Mesenchymal stem cell (in vitro differentiated cells and primary cell): ENCODE data around the gene PIAS4.
A peak's percentile ranks its signal among the peaks of the same experiment; 100 is the strongest.

Source experiments
- DNase-seq: peaks from one replicate; pipeline ENCODE4 v3.0.0-alpha.2; 2013
- H2AFZ ChIP-seq: one replicate; pipeline ENCODE4 v1.6.1; 2013; ENCODE audit warnings: low read depth, mild to moderate bottlenecking, control low read depth, inconsistent platforms, low read length, moderate library complexity
- H2AK5ac ChIP-seq: 2 replicates; pipeline ENCODE4 v1.6.1; 2013; ENCODE audit warnings: low read length, moderate library complexity, mild to moderate bottlenecking, inconsistent platforms; ENCODE audit not compliant: severe bottlenecking
- H2BK120ac ChIP-seq: one replicate; pipeline ENCODE4 v1.6.1; 2013; ENCODE audit warnings: low read depth, mild to moderate bottlenecking, inconsistent platforms, low read length, moderate library complexity
- H2BK12ac ChIP-seq, 2 experiments: one replicate each; pipeline ENCODE4 v1.6.1; 2013; ENCODE audit warnings: inconsistent platforms in 2 of 2, low read length in 2 of 2, mild to moderate bottlenecking in 2 of 2, moderate library complexity in 2 of 2, control low read depth in 1 of 2
- H2BK15ac ChIP-seq: one replicate; pipeline ENCODE4 v1.6.1; 2013; ENCODE audit warnings: mild to moderate bottlenecking, low read depth, inconsistent platforms; ENCODE audit not compliant: poor library complexity, severe bottlenecking
- H2BK5ac ChIP-seq: 2 replicates; pipeline ENCODE4 v1.6.1; 2013; ENCODE audit warnings: low read depth, mild to moderate bottlenecking, low read length, control low read depth, inconsistent platforms; ENCODE audit not compliant: poor library complexity, severe bottlenecking
- H3K14ac ChIP-seq, 2 experiments: one replicate each; pipeline ENCODE4 v1.6.1; 2013; ENCODE audit warnings: inconsistent platforms in 2 of 2, low read length in 2 of 2, control low read depth in 1 of 2, mild to moderate bottlenecking in 1 of 2, moderate library complexity in 1 of 2
- H3K18ac ChIP-seq, 2 experiments: one replicate each; pipeline ENCODE4 v1.6.1; 2013; ENCODE audit warnings: inconsistent platforms in 2 of 2, low read length in 2 of 2, control low read depth in 1 of 2, low read depth in 1 of 2, mild to moderate bottlenecking in 1 of 2
- H3K23ac ChIP-seq, 2 experiments: one replicate each; pipeline ENCODE4 v1.6.1; 2013; ENCODE audit warnings: inconsistent platforms in 2 of 2, low read length in 2 of 2, mild to moderate bottlenecking in 2 of 2, moderate library complexity in 2 of 2, control low read depth in 1 of 2
- H3K27ac ChIP-seq: 2 replicates; pipeline ENCODE4 v1.5.1; 2013; ENCODE audit warnings: mild to moderate bottlenecking, moderate library complexity, low read length, control low read depth, inconsistent platforms; ENCODE audit not compliant: poor library complexity, severe bottlenecking
- H3K27me3 ChIP-seq, 2 experiments: 2 replicates each; pipeline versions ENCODE4 v1.6.1 to v1.7.0; 2013; ENCODE audit warnings: low read length in 2 of 2, mild to moderate bottlenecking in 2 of 2, moderate library complexity in 2 of 2, control low read depth in 1 of 2, inconsistent platforms in 1 of 2; ENCODE audit not compliant: control insufficient read depth in 1 of 2, insufficient read depth in 1 of 2
- H3K36me3 ChIP-seq, 2 experiments: 2 replicates each; pipeline versions ENCODE4 v1.6.1 to v1.7.0; 2013; ENCODE audit warnings: low read length in 2 of 2, control low read depth in 1 of 2, inconsistent platforms in 1 of 2, low read depth in 1 of 2, mild to moderate bottlenecking in 1 of 2; ENCODE audit not compliant: insufficient read depth in 2 of 2, control insufficient read depth in 1 of 2
- H3K4ac ChIP-seq, 2 experiments: one replicate each; pipeline ENCODE4 v1.6.1; 2013; ENCODE audit warnings: inconsistent platforms in 2 of 2, low read length in 2 of 2, mild to moderate bottlenecking in 2 of 2, moderate library complexity in 2 of 2, control low read depth in 1 of 2, low read depth in 1 of 2
- H3K4me1 ChIP-seq: 2 replicates; pipeline ENCODE4 v1.6.1; 2013; ENCODE audit warnings: low read depth, low read length, control low read depth; ENCODE audit not compliant: control insufficient read depth, insufficient read depth
- H3K4me2 ChIP-seq: 2 replicates; pipeline ENCODE4 v1.6.1; 2013; ENCODE audit warnings: low read length, mild to moderate bottlenecking, inconsistent platforms; ENCODE audit not compliant: poor library complexity, severe bottlenecking
- H3K4me3 ChIP-seq, 2 experiments: 2 replicates each; pipeline versions ENCODE4 v1.5.1 to v1.7.0; 2013; ENCODE audit warnings: low read length in 2 of 2, mild to moderate bottlenecking in 2 of 2, control low read depth in 1 of 2, low read depth in 1 of 2; ENCODE audit not compliant: insufficient read depth in 1 of 2
- H3K79me1 ChIP-seq: replicated peaks from 2 replicates; pipeline ENCODE4 v1.6.1; 2013; ENCODE audit warnings: mild to moderate bottlenecking, control low read depth, low read length, inconsistent platforms; ENCODE audit not compliant: poor library complexity, severe bottlenecking
- H3K9ac ChIP-seq: 2 replicates; pipeline ENCODE4 v1.7.0; 2013; ENCODE audit warnings: mild to moderate bottlenecking, low read length, moderate library complexity
- H3K9me3 ChIP-seq: 2 replicates; pipeline ENCODE4 v1.7.0; 2013; ENCODE audit warnings: mild to moderate bottlenecking, low read length; ENCODE audit not compliant: control insufficient read depth
- H4K8ac ChIP-seq: one replicate; pipeline ENCODE4 v1.6.1; 2013; ENCODE audit warnings: inconsistent platforms, mild to moderate bottlenecking, low read length, moderate library complexity
- H4K91ac ChIP-seq: one replicate; pipeline ENCODE4 v1.6.1; 2013; ENCODE audit warnings: mild to moderate bottlenecking, low read length, inconsistent platforms
- WGBS: methylation state at CpG from one replicate; pipeline ENCODE4 v1.1.7; 2013; ENCODE audit warnings: mixed read lengths; 5-methylcytosine and 5-hydroxymethylcytosine counted together

PIAS4 gene

GRCh38 chr19:4045597-4046361 is 38.2 kb downstream of the PIAS4 start:
- H3K23ac ChIP-seq = no peak overlapping the region
- no peaks in the 10 kb centered on the region for H3K27me3 ChIP-seq
- no peak overlapping the region for H2AK5ac ChIP-seq
- H2BK120ac ChIP-seq = no peak overlapping the region
- no peak overlapping the region for H3K4me2 ChIP-seq
- H4K8ac ChIP-seq = no peak overlapping the region
- no peak overlapping the region for H3K4me3 ChIP-seq
- no peak overlapping the region for H4K91ac ChIP-seq
- H2AFZ ChIP-seq = no peak overlapping the region
- no peak overlapping the region for H3K4ac ChIP-seq
- no peak overlapping the region for H3K18ac ChIP-seq
- H3K27ac ChIP-seq = no peak overlapping the region
- no peak overlapping the region for H2BK5ac ChIP-seq
- H2BK12ac ChIP-seq = no peak overlapping the region
- WGBS = 97% methylated on average over 31 of the region's 32 CpGs
- peaks cover 47 to 78% of the 10 kb centered on the region in 2 experiments for H3K36me3 ChIP-seq
- peak overlapping the region; percentile 15 for H3K9ac ChIP-seq
- no peak for DNase-seq
- H3K79me1 ChIP-seq = peaks cover 15% of the 10 kb centered on the region
- no peak overlapping the region for H2BK15ac ChIP-seq
- H3K4me1 ChIP-seq = peaks cover 16% of the 10 kb centered on the region
- no peak overlapping the region for H3K14ac ChIP-seq
- no peaks in the 10 kb centered on the region for H3K9me3 ChIP-seq

- Histone ChIP-seq H2AFZ (no peak overlapping the region), H2BK12ac (no peak overlapping the region), H3K27ac (no peak overlapping the region), H2BK5ac (no peak overlapping the region), H3K23ac (no peak overlapping the region), H3K79me1 (peaks cover 14% of the 10 kb centered on the region), H2AK5ac (no peak overlapping the region), H3K9me3 (no peaks in the 10 kb centered on the region), H3K14ac (no peak overlapping the region), H3K36me3 (peaks cover 47 to 76% of the 10 kb centered on the region in 2 experiments), H4K91ac (no peak overlapping the region), H3K18ac (no peak overlapping the region), H4K8ac (no peak overlapping the region), H3K4me1 (peaks cover 19% of the 10 kb centered on the region), H3K4ac (no peak overlapping the region), H3K4me2 (no peak overlapping the region), H3K27me3 (no peaks in the 10 kb centered on the region), H2BK120ac (no peak overlapping the region), H2BK15ac (no peak overlapping the region), H3K4me3 (no peak overlapping the region), H3K9ac (peak overlapping the region; percentile 15)
- DNase-seq = no peak
- no CpG with 5 or more reads among the region's 7 CpGs for WGBS
Observed at GRCh38 chr19:4046362-4046691, 38.8 kb downstream of the PIAS4 start.

- DNase-seq = no peak
- H2AFZ ChIP-seq = no peak overlapping the region
- H3K4me1 ChIP-seq = peaks cover 27% of the 10 kb centered on the region
- H3K4me2 ChIP-seq = no peak overlapping the region
- no peak overlapping the region for H3K9ac ChIP-seq
- no peak overlapping the region for H2BK15ac ChIP-seq
- H3K18ac ChIP-seq = no peak overlapping the region
- H2BK120ac ChIP-seq = no peak overlapping the region
- peaks cover 13% of the 10 kb centered on the region for H3K79me1 ChIP-seq
- H3K14ac ChIP-seq = no peak overlapping the region
- no peak overlapping the region for H3K4ac ChIP-seq
- no peak overlapping the region for H4K8ac ChIP-seq
- H3K9me3 ChIP-seq = no peaks in the 10 kb centered on the region
- peaks cover 43 to 73% of the 10 kb centered on the region in 2 experiments for H3K36me3 ChIP-seq
- no peak overlapping the region for H2AK5ac ChIP-seq
- no peak overlapping the region for H2BK12ac ChIP-seq
- 94% methylated on average over 12 of the region's 33 CpGs for WGBS
- H4K91ac ChIP-seq = no peak overlapping the region
- H3K4me3 ChIP-seq = no peak overlapping the region
- no peak overlapping the region for H3K23ac ChIP-seq
- H3K27ac ChIP-seq = no peak overlapping the region
- H2BK5ac ChIP-seq = no peak overlapping the region
- no peaks in the 10 kb centered on the region for H3K27me3 ChIP-seq
Observed at GRCh38 chr19:4046946-4047683, 39.6 kb downstream of the PIAS4 start.

- H3K14ac ChIP-seq = no peak overlapping the region
- H2BK15ac ChIP-seq = no peak overlapping the region
- peak overlapping the region; percentile 3 for H2BK5ac ChIP-seq
- H2AFZ ChIP-seq = no peak overlapping the region
- no peak overlapping the region for H3K23ac ChIP-seq
- no peak for DNase-seq
- no peak overlapping the region for H3K18ac ChIP-seq
- no peak overlapping the region for H2BK120ac ChIP-seq
- no peaks in the 10 kb centered on the region for H3K9me3 ChIP-seq
- H3K4me2 ChIP-seq = no peak overlapping the region
- peaks cover 52 to 78% of the 10 kb centered on the region in 2 experiments for H3K36me3 ChIP-seq
- WGBS = 91% methylated on average over 15 of the region's 15 CpGs
- H3K9ac ChIP-seq = peak overlapping the region; percentile 8
- H3K4me3 ChIP-seq = no peak overlapping the region
- H2AK5ac ChIP-seq = no peak overlapping the region
- H3K27me3 ChIP-seq = no peaks in the 10 kb centered on the region
- no peak overlapping the region for H4K8ac ChIP-seq
- H3K27ac ChIP-seq = no peak overlapping the region
- H3K4me1 ChIP-seq = peaks cover 33% of the 10 kb centered on the region
- peaks cover 4% of the 10 kb centered on the region for H3K79me1 ChIP-seq
- H2BK12ac ChIP-seq = no peak overlapping the region
- H3K4ac ChIP-seq = no peak overlapping the region
- no peak overlapping the region for H4K91ac ChIP-seq
Observed at GRCh38 chr19:4049432-4049831, 41.9 kb downstream of the PIAS4 start.
